ENCODE results near the gene ZBED4.

ZBED4 gene

GRCh38 chr22:49934891-49935557 lies 81.4 kb downstream of the ZBED4 start:
- DNase-seq (ENCODE audit: low read depth) = peak; percentile 62
- no peak for TF ChIP-seq CTCF (conservative IDR thresholded peaks at IDR 0.05; ENCODE audit: low read length)
- H3K4me3 ChIP-seq (ENCODE audit: low read length) = peak overlapping the region; percentile 69

DNA sequence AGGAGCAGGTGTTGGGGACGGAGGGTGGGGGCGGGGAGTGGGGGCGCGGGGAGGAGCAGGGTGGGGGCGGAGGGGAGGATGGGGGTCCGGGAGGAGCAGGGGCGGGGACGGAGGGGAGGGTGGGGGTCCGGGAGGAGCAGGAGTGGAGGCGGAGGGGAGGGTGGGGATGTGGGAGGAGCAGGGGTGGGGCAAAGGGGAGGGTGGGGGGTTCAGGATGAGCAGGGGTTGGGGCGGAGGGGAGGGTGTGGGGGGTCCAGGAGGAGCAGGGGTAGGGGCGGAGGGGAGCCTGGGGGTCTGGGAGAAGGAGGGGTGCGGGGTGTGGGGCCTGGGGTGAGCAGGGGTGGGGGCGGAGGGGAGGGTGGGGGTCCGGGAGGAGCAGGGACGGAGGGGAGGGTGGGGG lies 81.9 kb downstream of the ZBED4 start:
- H3K4me3 ChIP-seq (ENCODE audit: low read length) = peak overlapping the region; percentile 43
- no peak for DNase-seq (ENCODE audit: low read depth)
- TF ChIP-seq CTCF (conservative IDR thresholded peaks at IDR 0.05; ENCODE audit: low read length) = no peak

DNA sequence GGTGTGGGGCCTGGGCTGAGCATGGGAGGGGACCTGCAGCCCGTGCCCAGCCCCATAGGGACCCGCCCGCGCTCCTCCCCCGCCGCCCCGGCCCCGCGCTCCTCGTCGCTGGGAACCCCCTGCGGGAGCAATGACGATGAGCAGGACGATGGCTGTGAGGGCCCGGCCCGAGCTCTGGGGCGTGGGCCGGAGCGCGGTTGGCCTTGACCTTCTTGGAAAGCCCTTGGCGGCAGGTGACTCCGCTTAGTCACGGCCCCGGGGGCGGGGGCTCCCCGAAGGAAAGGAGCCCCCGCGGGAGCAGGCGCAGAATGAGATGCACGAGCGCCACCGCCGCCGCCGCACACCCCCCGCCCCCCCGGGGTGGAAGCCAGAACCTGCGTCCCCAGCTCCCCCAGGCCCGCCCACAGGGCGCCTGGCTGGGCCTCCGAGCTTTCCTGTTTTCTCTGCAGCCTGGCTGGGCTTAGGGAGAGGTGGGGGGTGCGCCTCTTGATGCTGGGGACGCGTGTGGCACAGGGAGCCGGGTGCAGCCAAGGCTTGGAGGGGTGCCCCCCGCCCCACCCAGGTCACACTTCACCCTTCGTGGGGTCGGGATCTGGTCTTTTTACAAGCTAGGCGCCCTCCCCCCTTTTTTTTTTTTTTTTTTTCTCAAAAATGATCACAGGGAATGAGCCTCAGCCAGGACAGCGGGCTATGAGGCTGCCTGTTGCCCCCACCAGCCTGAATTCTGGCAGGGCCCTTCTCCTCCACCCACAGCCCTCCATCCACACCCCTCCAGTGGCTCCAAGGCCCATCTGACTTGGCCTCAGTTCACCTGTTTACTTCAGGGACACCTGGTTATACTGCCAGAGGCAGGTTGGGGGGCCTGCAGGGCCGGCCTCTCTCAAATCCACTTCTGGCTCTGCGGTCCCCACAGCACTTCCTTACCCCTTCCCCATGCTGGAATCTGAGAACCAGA lies 82.7 kb downstream of the ZBED4 start:
- TF ChIP-seq CTCF (conservative IDR thresholded peaks at IDR 0.05; ENCODE audit: low read length) = no peak
- peak; percentile 70 for DNase-seq (ENCODE audit: low read depth)
- peak overlapping the region; percentile 34 for H3K4me3 ChIP-seq (ENCODE audit: low read length)

- H3K4me3 ChIP-seq (ENCODE audit: low read length) = no peak overlapping the region
- no peak for TF ChIP-seq CTCF (conservative IDR thresholded peaks at IDR 0.05; ENCODE audit: low read length)
- DNase-seq (ENCODE audit: low read depth) = no peak
Measured at GRCh38 chr22:49936973-49937757, 83.5 kb downstream of the ZBED4 start.

DNA sequence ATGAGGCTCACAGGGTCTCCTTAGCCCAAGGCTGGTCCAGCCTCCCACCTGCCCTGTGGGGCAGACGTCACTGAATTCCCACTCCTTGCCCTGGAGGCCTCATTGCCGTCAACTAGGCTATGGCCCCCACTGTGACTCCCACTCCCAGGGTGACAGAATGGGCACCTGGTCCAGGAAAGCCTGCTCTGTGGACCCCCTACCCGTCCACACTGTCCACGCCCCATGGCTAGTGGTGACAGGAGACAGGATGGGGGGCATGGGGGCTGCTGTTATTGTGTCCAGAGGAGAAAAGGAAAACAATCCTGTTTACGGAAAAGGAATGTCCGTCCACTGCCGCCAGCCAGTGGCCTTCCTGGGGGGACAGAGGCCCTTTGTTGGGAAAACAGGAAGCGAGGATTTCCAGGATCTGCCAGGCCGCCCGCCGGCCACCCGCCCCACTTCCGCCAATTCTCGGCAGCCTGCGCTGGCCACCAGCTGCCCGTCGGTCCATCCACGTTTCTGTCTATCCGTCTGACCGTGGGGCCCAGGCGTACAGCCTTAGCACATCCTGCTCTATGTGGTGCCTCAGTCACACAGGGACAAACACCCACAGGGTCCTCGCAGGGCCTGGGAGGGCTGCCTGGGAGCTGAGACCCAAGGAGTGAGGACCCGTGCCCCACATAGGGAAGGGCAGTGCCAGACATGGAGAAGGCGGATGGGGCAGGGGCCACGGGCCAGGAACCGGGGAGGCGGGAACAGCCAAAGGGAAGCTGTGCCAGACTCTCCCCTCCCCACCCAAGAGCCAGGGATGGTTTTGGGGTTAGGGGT lies 84.3 kb downstream of the ZBED4 start:
- H3K4me3 ChIP-seq (ENCODE audit: low read length) = no peak overlapping the region
- TF ChIP-seq CTCF (conservative IDR thresholded peaks at IDR 0.05; ENCODE audit: low read length) = no peak
- DNase-seq (ENCODE audit: low read depth) = no peak

DNA sequence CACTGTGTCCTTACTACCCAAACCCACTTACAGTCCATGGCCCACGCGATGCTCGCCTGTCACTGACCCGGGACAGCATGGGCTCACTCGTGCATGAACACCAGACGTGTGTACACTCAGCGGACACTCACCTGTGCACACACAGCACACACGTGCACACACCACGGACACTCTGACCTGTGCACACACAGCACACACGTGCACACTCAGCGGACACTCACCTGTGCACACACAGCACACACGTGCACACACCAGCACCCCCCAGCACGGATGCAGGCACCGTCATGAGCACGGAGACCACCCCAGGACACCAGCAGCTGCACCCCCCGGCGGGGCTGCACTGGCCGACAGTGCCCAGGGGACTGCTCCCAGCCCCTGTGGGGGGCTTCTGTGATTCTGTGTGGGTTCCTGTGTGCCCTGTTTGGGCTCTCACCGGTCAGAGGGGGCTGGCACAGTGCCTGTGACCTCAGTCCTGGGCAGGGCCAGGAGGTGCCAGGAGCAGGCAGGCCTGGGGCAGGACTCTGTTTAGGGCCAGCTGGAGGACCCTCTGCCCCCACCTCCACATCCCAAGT lies 85.0 kb downstream of the ZBED4 start:
- no peak for TF ChIP-seq CTCF (conservative IDR thresholded peaks at IDR 0.05; ENCODE audit: low read length)
- H3K4me3 ChIP-seq (ENCODE audit: low read length) = no peak overlapping the region

More for the DNA sequence above, 85.0 kb downstream of the ZBED4 start:
- DNase-seq (ENCODE audit: low read depth) = no peak
